Bronchial epithelial cell (primary cell): ENCODE measurements around the gene MBD5. TPM values are rescaled to one million over a fixed set of nuclear protein-coding genes. Genes with fewer than 3 reads are reported as not detected.

Experiments used
- DNase-seq: peaks from one replicate; pipeline ENCODE4 v3.0.0-alpha.2; 2010; ENCODE audit warnings: low read depth
- FAIRE-seq: peaks from 2 replicates; lab custom pipeline; 2011; peaks lifted over from hg19 to GRCh38; lab: Jason Lieb, UNC
- H3K27me3 ChIP-seq: 2 replicates; pipeline ENCODE4 v1.5.1; 2011; ENCODE audit warnings: low read length; ENCODE audit not compliant: control insufficient read depth, insufficient read depth
- H3K36me3 ChIP-seq: 2 replicates; pipeline ENCODE4 v1.5.1; 2011; ENCODE audit warnings: low read length; ENCODE audit not compliant: control insufficient read depth, insufficient read depth
- H3K4me3 ChIP-seq: 2 replicates; pipeline ENCODE4 v1.5.1; 2011; ENCODE audit warnings: mild to moderate bottlenecking, low read depth, low read length, control low read depth
- total RNA-seq: library from RNA; depleted of rRNA; stranded (reverse); fragments of >200 nt; gene quantifications from 2 replicates; pipeline ENCODE4 v1.2.1, GENCODE V29; 2014
- TF ChIP-seq, protein P1 (sequence below): IDR thresholded peaks from 2 replicates; pipeline ENCODE4 v1.5.1; 2011; ENCODE audit warnings: mild to moderate bottlenecking, moderate library complexity, low read length, control low read depth, inconsistent platforms; ENCODE audit not compliant: insufficient read depth, severe bottlenecking

The MBD5 gene
- total RNA-seq, 1 donor from 2014 or later = 5.3 TPM

DNA sequence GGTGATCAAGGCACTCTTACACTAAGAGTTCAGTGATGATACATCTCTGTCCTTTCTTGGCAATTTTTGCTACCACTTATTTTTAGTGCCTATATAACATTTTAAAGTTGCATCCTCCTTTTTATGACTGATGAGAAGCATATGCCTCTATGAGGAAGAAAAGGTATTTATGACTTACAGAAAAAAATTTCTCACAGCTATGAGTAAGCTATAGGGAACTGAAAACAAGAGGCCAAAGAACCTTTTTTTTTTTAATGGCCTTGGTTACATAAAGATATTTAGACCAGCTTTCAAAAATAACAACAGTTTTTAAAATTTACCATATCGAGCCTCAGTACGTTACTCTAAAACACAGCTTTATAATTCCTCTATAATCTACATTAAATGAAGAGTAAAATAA lies 21.3 kb downstream of the MBD5 start:
- FAIRE-seq = no peak
- Histone ChIP-seq H3K27me3 (no peaks in the 10 kb centered on the region), H3K36me3 (no peaks in the 10 kb centered on the region), H3K4me3 (no peak overlapping the region)
- TF ChIP-seq, protein P1, sequence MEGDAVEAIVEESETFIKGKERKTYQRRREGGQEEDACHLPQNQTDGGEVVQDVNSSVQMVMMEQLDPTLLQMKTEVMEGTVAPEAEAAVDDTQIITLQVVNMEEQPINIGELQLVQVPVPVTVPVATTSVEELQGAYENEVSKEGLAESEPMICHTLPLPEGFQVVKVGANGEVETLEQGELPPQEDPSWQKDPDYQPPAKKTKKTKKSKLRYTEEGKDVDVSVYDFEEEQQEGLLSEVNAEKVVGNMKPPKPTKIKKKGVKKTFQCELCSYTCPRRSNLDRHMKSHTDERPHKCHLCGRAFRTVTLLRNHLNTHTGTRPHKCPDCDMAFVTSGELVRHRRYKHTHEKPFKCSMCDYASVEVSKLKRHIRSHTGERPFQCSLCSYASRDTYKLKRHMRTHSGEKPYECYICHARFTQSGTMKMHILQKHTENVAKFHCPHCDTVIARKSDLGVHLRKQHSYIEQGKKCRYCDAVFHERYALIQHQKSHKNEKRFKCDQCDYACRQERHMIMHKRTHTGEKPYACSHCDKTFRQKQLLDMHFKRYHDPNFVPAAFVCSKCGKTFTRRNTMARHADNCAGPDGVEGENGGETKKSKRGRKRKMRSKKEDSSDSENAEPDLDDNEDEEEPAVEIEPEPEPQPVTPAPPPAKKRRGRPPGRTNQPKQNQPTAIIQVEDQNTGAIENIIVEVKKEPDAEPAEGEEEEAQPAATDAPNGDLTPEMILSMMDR = no peak
- no peak for DNase-seq

DNA sequence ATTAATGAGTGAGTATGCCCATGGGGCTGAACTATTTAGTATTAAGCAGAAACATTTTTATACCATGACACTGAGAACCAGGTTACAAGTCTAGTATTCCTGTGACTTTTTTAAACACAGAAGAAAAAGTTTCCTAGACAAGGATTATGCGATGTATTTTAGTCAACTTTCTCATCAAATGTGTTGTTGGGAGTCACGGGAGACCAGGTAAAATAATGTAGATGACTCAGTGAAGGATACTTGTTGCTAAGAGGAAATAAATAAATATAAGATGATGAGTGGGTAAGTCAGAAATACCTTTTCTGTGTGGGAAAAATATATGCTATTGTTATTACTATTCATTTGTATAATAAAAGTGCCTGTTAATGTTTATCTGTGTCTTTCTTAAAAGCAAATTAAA lies 23.4 kb downstream of the MBD5 start:
- peak; percentile 73 for DNase-seq
- FAIRE-seq = no peak

DNA sequence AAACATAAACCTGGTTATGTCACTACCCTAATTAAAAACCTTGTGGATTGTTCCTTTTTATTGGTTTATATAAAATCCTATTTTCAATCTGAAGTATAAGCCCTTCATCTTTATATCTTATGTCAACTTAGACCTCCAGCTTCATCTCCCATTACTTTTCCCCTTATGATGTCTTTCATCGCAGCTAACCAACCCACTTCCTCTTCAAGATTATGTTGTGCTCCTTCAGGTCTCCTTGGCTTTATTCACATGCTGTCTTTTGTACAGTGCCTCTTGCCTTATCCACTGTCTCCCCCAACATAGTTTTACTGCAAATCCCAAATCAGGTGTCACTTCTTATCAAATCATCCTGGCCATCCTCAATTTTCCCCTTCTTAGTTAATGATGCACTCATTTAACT lies 25.9 kb downstream of the MBD5 start:
- FAIRE-seq (no peak), DNase-seq (no peak)
- TF ChIP-seq, protein P1 = no peak

More for the DNA sequence above, 23.4 kb downstream of the MBD5 start:
- no peak overlapping the region for H3K4me3 ChIP-seq
- H3K36me3 ChIP-seq = no peaks in the 10 kb centered on the region
- TF ChIP-seq, protein P1 = no peak
- H3K27me3 ChIP-seq = no peaks in the 10 kb centered on the region

DNA sequence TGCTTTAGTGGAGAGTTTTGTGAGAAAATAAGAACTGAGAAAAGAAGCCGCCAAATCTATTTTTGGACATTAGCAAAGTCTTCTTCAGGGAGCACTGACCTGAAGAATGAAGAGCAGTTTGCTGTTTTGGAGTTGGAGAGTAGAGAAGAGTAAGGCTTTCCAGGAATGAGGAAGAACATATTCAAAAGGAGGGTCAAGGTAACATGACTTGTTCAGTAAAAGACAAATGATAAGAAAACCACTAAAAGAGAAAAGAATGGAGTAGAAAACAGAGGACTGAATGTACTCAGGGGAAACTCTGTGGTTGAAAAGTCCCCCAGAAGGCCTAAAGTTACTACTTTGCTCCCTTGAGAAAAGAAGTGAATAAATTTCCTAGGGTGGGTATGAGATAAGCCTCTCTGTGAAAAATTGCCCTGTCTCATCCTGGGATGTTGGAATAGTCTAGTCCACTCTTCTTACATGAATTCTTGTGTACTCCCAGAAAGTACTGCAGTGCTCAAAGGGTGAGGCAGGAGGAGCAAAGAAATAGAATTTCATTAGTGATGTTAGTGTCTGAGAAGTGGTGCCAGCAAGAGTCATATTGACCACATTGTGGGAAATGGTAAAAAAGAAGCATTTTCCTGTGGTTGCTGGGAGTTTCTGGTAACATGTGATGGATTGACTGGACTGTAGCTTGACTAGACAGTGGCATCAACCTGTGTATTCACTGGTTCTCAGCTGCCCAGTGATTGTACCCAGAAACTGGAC lies 27.8 kb downstream of the MBD5 start:
- no peak for FAIRE-seq
- no peaks in the 10 kb centered on the region for H3K27me3 ChIP-seq
- H3K36me3 ChIP-seq = no peaks in the 10 kb centered on the region
- DNase-seq = no peak
- no peak overlapping the region for H3K4me3 ChIP-seq
- TF ChIP-seq, protein P1 = no peak

More for the DNA sequence above, 25.9 kb downstream of the MBD5 start:
- H3K4me3 ChIP-seq = no peak overlapping the region
- H3K36me3 ChIP-seq = no peaks in the 10 kb centered on the region
- H3K27me3 ChIP-seq = no peaks in the 10 kb centered on the region

DNA sequence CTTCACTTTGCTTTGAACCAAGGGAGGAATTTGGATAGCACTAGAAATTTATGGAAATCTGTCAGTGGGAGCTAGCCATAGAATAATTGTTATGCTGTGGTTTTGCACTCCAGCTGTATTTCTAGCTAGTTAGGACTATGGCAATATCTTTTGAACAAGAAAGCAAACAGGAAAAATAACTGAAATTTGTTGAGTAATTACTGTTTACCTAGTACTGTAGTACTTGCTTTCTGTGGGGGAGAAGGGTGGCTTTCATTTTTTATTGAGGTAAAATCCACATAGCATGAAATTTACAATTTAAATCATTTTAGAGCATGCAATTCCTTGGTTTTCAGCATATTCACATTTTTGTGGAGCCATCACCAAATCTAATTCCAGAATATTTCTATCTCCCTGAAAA lies 28.4 kb downstream of the MBD5 start:
- TF ChIP-seq, protein P1 = no peak
- FAIRE-seq (no peak), DNase-seq (no peak)
- H3K27me3 ChIP-seq = no peaks in the 10 kb centered on the region
- no peak overlapping the region for H3K4me3 ChIP-seq
- no peaks in the 10 kb centered on the region for H3K36me3 ChIP-seq
